ENCODE results near the gene CLIC4. TPM values are rescaled to one million over a fixed set of nuclear protein-coding genes. Genes with fewer than 3 reads are reported as not detected.
A peak's percentile ranks its signal among the peaks of the same experiment; 100 is the strongest.

Gene CLIC4
- total RNA-seq, 2 donors from 2014 or later, result 77.2 to 124 TPM

DNA sequence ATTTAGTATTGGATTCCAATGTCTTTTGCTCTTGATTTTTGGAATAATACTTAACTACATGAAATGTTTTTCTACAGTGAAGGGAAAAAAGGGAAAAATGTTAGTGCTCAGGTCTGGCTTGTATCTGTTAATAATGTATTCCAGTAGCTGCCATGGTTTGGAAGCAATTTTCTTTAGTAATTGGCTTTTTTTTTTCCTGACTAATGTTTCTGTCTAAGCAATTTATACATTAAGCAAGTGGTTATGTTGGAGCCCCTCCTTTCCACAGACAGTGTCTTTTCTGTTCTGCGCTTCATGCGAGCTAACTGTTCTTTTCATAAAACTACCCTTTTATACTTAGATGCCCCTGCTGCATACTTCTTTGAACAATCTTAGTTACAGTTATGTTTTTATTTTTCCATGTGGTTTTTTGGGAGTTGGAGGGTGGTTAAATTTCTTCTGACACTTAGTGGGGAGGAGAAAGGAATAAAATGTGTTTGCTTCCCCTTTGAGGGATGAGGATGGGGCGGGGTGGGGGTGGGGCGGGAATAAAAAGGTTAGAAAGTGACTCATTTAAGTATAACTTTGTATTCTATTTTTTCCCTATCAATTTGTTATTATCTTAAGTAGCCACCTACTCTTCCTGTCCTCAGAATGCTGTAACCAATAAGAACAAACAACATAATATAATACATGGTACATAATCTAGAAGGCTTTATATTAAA is 83.1 kb downstream of the CLIC4 start:
- Histone ChIP-seq H3K4me1 (replicated peaks) (no peaks in the 10 kb centered on the region), H3K27ac (no peak overlapping the region), H3K36me3 (no peaks in the 10 kb centered on the region), H3K27me3 (replicated peaks; ENCODE audit: insufficient read depth) (no peaks in the 10 kb centered on the region), H3K9me3 (no peaks in the 10 kb centered on the region), H3K4me3 (no peak overlapping the region)
- TF ChIP-seq CTCF (IDR thresholded peaks at IDR 0.05) (no peak), POLR2AphosphoS5 (IDR thresholded peaks at IDR 0.05) (no peak), POLR2A (IDR thresholded peaks at IDR 0.05) (no peak)
- 85% methylated on average over 4 of the region's 4 CpGs for WGBS
- no peak for DNase-seq (ENCODE audit: low spot score)
- intact Hi-C loops (cut with DNase I), result loop anchor here (5.0 to 10.0 kb wide), 2 partner anchors 81 to 414 kb away; partner anchors contain the start of genes CLIC4, NIPAL3 and STPG1

GRCh38 chr1:24828887-24829192 is 83.6 kb downstream of the CLIC4 start:
- WGBS, result 60% methylated on average over 2 of the region's 2 CpGs
- H3K27me3 ChIP-seq (replicated peaks; ENCODE audit: insufficient read depth), result no peaks in the 10 kb centered on the region
- H3K4me1 ChIP-seq (replicated peaks), result no peaks in the 10 kb centered on the region
- no peak for DNase-seq (ENCODE audit: low spot score)
- no peak overlapping the region for H3K4me3 ChIP-seq
- TF ChIP-seq CTCF (IDR thresholded peaks at IDR 0.05) (no peak), POLR2A (IDR thresholded peaks at IDR 0.05) (no peak), POLR2AphosphoS5 (IDR thresholded peaks at IDR 0.05) (no peak)
- H3K27ac ChIP-seq, result no peak overlapping the region
- H3K9me3 ChIP-seq, result no peaks in the 10 kb centered on the region
- intact Hi-C loops (cut with DNase I), result loop anchor here (5.0 to 10.0 kb wide), 2 partner anchors 82 to 414 kb away; partner anchors contain the start of genes CLIC4, NIPAL3 and STPG1
- no peaks in the 10 kb centered on the region for H3K36me3 ChIP-seq

DNA sequence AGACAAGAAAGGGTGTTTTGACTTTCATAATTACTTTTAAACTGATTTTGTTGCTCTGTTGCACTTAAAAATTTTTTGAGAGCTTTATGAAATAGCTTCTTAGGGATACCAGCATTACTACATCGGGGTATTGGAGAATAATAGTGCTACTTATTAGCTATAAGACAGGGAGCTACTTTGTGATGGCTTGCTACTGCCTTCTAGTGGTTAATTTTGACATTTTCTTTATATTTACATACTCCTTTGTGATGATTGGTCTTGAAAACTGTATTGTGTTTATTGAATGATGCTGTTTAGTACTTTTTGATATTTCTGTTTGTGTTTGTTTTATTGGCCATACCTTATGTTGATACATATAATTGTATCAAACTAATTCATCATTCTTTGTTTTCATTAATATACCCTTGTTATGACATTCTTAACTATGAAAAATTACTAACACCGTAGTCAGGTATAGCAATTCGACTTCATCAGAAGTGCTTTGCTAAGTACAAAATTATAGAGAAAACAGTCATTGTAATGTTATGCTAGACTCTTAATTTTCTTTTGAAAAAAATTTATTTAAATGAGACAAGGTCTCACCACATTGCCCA is 85.5 kb downstream of the CLIC4 start:
- H3K4me3 ChIP-seq, result no peak overlapping the region
- no peaks in the 10 kb centered on the region for H3K36me3 ChIP-seq
- H3K27me3 ChIP-seq (replicated peaks; ENCODE audit: insufficient read depth), result no peaks in the 10 kb centered on the region
- H3K27ac ChIP-seq, result no peak overlapping the region
- TF ChIP-seq POLR2A (IDR thresholded peaks at IDR 0.05) (no peak), POLR2AphosphoS5 (IDR thresholded peaks at IDR 0.05) (peak; percentile 28), CTCF (IDR thresholded peaks at IDR 0.05) (peak; percentile 40 to 88 (median 82))
- intact Hi-C loops (cut with DNase I), result loop anchor here (2.0 kb wide), 1 partner anchor 142 kb away; no protein-coding TSS in a partner anchor
- 57% methylated on average over 3 of the region's 3 CpGs for WGBS
- DNase-seq (ENCODE audit: low spot score), result no peak
- H3K4me1 ChIP-seq (replicated peaks), result no peaks in the 10 kb centered on the region
- H3K9me3 ChIP-seq, result no peaks in the 10 kb centered on the region

GRCh38 chr1:24841593-24841992 is 96.3 kb downstream of the CLIC4 start:
- TF ChIP-seq CTCF (IDR thresholded peaks at IDR 0.05) (no peak), POLR2A (IDR thresholded peaks at IDR 0.05) (no peak), POLR2AphosphoS5 (IDR thresholded peaks at IDR 0.05) (no peak)
- DNase-seq (ENCODE audit: low spot score), result no peak
- H3K36me3 ChIP-seq, result no peaks in the 10 kb centered on the region
- intact Hi-C loops (cut with DNase I), result no loop called here
- no peak overlapping the region for H3K4me3 ChIP-seq
- 70% methylated on average over 3 of the region's 3 CpGs for WGBS
- no peaks in the 10 kb centered on the region for H3K27me3 ChIP-seq (replicated peaks; ENCODE audit: insufficient read depth)
- no peak overlapping the region for H3K27ac ChIP-seq
- no peaks in the 10 kb centered on the region for H3K9me3 ChIP-seq
- H3K4me1 ChIP-seq (replicated peaks), result no peaks in the 10 kb centered on the region

- DNase-seq (ENCODE audit: low spot score), result no peak
- TF ChIP-seq CTCF (IDR thresholded peaks at IDR 0.05) (no peak), POLR2A (IDR thresholded peaks at IDR 0.05) (no peak), POLR2AphosphoS5 (IDR thresholded peaks at IDR 0.05) (no peak)
- H3K27ac ChIP-seq, result no peak overlapping the region
- WGBS, result 87% methylated on average over 4 of the region's 4 CpGs
- H3K27me3 ChIP-seq (replicated peaks; ENCODE audit: insufficient read depth), result no peaks in the 10 kb centered on the region
- H3K36me3 ChIP-seq, result no peaks in the 10 kb centered on the region
- H3K4me1 ChIP-seq (replicated peaks), result no peaks in the 10 kb centered on the region
- intact Hi-C loops (cut with DNase I), result loop anchor here (5.0 kb wide), 1 partner anchor 256 kb away; no protein-coding TSS in a partner anchor
- no peak overlapping the region for H3K4me3 ChIP-seq
- H3K9me3 ChIP-seq, result no peaks in the 10 kb centered on the region
Measured at GRCh38 chr1:24846671-24847070, 101.4 kb downstream of the CLIC4 start.
